GM19099 (cell line): Measurements from ENCODE around the gene FRMD5.

Experiments
- POLR2A ChIP-seq: IDR thresholded peaks from 3 replicates; pipeline ENCODE4 v1.6.1; 2011; ENCODE audit warnings: low read depth; ENCODE audit not compliant: insufficient read length; ENCODE audit errors: extremely low read depth

Gene FRMD5

DNA sequence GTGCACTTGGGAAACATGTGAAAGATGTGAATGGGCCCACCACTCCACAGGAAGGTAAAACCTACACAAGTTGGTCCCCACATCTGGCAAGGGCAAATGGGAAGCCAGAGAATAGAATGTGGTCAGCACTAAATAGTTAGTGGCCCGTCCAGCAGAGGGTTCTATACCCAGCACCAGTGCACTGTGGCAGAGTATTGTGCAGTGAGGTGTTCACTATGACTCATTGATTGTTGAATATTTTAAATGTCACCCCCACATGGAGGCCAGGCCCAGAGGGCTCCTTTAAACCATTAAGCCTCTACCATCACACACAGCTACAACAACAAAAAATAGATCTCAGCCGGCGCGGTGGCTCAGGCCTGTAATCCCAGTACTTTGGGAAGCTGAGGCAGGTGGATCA is 11.7 kb downstream of the FRMD5 start:
- TF ChIP-seq POLR2A: no peak

DNA sequence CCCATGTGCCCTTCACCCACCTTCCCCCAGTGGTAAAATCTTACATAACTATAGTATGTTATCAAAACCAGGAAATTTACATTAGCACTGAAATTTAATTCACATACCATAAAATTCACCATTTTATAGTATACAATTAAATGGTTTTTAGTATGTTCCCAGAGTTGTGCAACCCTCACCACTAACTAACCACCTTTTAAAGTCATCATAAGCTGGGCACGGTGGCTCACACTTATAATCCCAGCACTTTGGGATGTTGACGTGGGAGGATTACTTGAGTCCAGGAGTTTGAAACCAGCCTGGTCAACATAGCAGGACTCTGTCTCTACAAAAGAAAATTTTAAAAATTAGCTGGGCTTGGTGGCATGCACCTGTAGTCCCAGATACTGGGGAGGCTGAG is 13.7 kb downstream of the FRMD5 start:
- TF ChIP-seq POLR2A: no peak

- no peak for TF ChIP-seq POLR2A
Observed at GRCh38 chr15:44177139-44177538, 17.9 kb downstream of the FRMD5 start.

DNA sequence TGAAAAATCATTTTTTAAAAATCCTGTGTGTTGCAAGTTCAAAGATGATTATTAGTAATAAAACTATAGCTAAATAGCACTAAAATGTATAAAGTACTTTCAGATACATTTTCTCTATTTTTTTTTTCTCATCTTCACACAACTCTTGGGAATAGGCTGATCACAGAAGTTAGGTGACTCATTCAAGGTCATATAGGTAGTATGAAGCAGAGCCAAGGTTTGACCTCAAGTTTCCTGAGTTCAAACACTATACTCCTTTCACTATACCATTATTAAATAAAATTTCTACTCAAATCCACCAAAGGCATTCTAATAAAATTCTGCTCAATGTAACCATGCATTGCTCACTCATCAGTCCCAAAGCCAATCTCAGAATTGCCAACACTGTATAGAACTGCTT is 21.3 kb downstream of the FRMD5 start:
- no peak for TF ChIP-seq POLR2A

- no peak for TF ChIP-seq POLR2A
Observed at GRCh38 chr15:44163370-44163769, 31.7 kb downstream of the FRMD5 start.

DNA sequence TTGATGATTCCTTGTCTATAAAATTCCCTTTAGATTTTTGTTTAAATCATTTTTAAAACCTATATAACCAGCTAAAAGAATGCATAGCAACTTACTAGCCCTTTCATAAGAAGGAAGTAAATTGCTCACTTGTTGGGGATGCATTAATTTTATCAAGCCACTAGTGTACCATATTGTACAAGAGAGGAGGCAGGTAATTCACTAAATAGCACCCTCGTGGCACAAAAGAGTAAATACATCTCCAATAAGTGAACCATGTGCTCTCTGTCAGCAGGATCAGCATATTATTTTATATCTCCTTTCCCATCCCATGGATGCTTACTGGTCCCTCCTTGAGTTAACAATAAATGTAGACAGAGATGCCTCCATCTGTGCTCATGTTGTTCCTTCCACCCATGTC is 34.3 kb downstream of the FRMD5 start:
- TF ChIP-seq POLR2A: no peak

- TF ChIP-seq POLR2A: no peak
Observed at GRCh38 chr15:44159492-44159891, 35.6 kb downstream of the FRMD5 start.

DNA sequence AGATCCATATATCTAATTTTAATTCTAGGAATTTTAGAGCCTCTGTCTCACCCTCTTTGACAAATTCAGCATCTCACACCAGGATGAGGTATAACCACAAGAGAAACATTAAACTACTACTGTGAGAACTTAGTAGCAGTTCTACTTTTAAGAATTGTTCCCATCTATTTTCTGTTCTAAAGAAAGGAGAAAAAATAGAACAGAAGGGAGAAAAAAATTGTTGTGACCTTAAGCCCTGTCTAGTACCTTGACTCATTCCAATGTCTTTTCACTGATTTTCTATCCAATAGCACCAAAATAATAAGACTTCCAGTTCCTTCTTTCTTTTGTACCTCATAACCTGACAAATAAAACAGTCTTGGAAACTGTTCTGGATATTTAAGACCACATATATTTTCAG is 37.0 kb downstream of the FRMD5 start:
- TF ChIP-seq POLR2A: no peak

DNA sequence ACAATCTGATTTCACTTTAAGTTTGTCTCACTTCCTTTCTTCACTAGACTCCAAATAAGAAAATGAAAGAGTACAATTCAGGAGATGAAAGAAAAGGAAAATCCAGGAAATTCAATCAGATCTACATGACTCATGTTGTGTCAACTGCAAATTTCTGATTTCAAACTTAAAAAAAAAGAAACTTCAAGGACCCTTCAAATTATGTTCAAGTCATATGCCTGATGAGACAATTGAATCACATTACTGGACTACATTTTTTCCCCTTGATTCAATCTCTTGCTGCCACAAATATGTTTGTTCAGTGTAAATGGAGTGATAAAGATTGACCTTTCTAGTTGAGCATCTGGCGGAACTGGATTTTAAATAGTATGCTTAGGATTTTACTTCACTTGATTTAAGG is 37.4 kb downstream of the FRMD5 start:
- no peak for TF ChIP-seq POLR2A

DNA sequence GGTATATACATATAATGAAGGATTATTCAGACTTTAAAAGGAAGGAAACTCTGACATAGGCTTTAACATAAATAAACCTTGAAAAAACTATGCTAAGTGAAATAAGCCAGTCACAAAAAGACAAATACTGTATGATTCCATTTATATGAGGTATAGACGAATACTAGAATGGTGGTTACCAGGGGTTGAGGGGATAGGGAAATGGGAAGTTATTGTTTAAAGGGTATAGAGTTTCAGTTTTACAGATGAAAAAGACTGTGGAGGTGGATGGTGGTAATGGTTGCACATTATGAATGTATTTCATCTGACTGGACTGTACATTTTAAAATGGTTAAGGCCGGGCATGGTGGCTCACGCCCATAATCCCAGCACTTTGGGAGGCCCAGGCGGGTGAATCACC is 41.7 kb downstream of the FRMD5 start:
- no peak for TF ChIP-seq POLR2A

- no peak for TF ChIP-seq POLR2A
Observed at GRCh38 chr15:44149224-44149623, 45.8 kb downstream of the FRMD5 start.

- TF ChIP-seq POLR2A: no peak
Observed at GRCh38 chr15:44148580-44148979, 46.5 kb downstream of the FRMD5 start.

DNA sequence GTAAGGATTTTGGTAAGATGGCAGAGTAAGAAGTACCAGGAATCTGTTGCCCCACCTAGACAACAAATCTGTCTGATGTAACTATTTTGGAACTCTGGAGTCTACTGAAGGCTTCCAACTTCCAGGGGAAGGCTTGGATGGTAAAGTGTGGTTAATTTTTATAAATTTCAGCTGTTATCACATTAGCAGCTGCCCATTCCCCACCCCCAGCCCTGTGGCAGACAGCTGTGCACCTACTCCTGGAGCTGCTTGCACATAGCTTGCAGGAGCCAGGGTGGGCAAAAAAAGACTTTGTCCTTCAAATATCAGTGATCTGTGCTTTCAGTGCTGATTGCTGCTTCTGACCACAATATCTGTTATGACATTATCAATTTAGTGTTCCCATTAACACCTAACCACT is 47.4 kb downstream of the FRMD5 start:
- TF ChIP-seq POLR2A: no peak

DNA sequence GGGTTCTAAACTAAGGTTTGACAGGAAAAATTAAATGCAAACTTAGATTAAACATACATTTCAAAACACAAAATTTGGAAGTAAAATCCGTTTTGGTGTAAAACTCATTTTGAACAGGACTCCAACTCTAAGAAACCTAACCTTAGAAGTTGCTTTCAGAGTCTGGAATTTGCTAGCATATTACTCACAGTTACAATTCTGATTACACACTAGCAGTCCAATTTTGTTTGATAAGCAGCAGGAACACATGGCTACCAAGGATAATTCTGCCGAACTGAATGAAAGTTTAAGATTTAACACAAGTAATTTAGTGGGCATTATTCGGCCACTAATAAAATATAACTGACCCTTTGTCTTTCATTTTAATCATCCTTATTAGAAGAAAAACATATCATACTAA is 49.6 kb downstream of the FRMD5 start:
- no peak for TF ChIP-seq POLR2A

GRCh38 chr15:44144992-44145391 is 50.1 kb downstream of the FRMD5 start:
- no peak for TF ChIP-seq POLR2A

- TF ChIP-seq POLR2A: no peak
Observed at GRCh38 chr15:44144184-44144583, 50.9 kb downstream of the FRMD5 start.

- no peak for TF ChIP-seq POLR2A
Observed at GRCh38 chr15:44137750-44138149, 57.3 kb downstream of the FRMD5 start.

DNA sequence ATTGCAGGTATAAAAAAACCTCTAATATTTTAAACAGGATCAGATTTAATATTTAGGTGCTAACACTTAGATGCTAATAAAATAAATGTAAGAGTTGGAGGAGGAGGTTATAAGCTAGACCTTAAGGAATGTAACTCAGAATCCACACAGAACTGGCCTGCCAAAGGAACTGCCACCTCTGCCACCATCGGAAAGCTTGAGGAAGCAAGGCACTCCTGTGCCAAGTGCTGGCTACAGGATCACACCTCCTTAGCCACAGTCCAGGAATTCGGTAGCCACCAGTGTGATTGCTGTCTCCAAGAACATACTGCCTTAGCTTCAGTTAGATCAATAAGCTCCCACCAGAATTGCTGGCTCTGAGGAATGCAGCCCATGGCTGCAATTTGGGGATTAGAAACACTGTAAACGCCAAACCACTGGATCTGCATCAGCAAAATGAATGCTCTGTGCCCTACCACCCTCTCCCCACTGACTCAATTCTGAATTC is 58.0 kb downstream of the FRMD5 start:
- TF ChIP-seq POLR2A: no peak

GRCh38 chr15:44132057-44132456 is 63.0 kb downstream of the FRMD5 start:
- no peak for TF ChIP-seq POLR2A

- TF ChIP-seq POLR2A: no peak
Observed at GRCh38 chr15:44130778-44131177, 64.3 kb downstream of the FRMD5 start.
